Measurements from ENCODE around the gene RPL13A. TPM values are rescaled to one million over a fixed set of nuclear protein-coding genes. Genes with fewer than 3 reads are reported as not detected.

Gene RPL13A
- total RNA-seq, 4 donors from 2014 or later: 2,613 to 5,154 (median 4,451) TPM

GRCh38 chr19:49524812-49525455 lies 37.5 kb downstream of the RPL13A start:
- H3K27me3 ChIP-seq: no peaks in the 10 kb centered on the region
- DNase-seq (ENCODE audit: low spot score in 2 of 2): no peak
- peaks cover 16% of the 10 kb centered on the region for H3K4me1 ChIP-seq
- H3K4me3 ChIP-seq: no peak overlapping the region
- no peaks in the 10 kb centered on the region for H3K9me3 ChIP-seq
- WGBS: 88% methylated on average over 20 of the region's 22 CpGs
- H3K36me3 ChIP-seq: peaks cover 22% of the 10 kb centered on the region
- no peak for TF ChIP-seq POLR2AphosphoS5 (IDR thresholded peaks at IDR 0.05)
- no peak for TF ChIP-seq CTCF (IDR thresholded peaks at IDR 0.05)
- no peak for TF ChIP-seq EP300 (IDR thresholded peaks at IDR 0.05)
- TF ChIP-seq POLR2A (IDR thresholded peaks at IDR 0.05): no peak
- H3K27ac ChIP-seq: no peak overlapping the region

- Histone ChIP-seq H3K4me3 (peak overlapping the region; percentile 49), H3K36me3 (peaks cover 11% of the 10 kb centered on the region), H3K4me1 (peaks cover 20% of the 10 kb centered on the region), H3K9me3 (no peaks in the 10 kb centered on the region), H3K27ac (peak overlapping the region; percentile 77), H3K27me3 (no peaks in the 10 kb centered on the region)
- 58% methylated on average over 25 of the region's 25 CpGs for WGBS
- DNase-seq (ENCODE audit: low spot score in 2 of 2): peak in 1 of 2 donors; percentile 80
- TF ChIP-seq POLR2AphosphoS5 (IDR thresholded peaks at IDR 0.05) (no peak), EP300 (IDR thresholded peaks at IDR 0.05) (no peak), CTCF (IDR thresholded peaks at IDR 0.05) (no peak), POLR2A (IDR thresholded peaks at IDR 0.05) (no peak)
These were observed 40.9 kb downstream of the RPL13A start for GRCh38 chr19:49528211-49528771.

- Histone ChIP-seq H3K27me3 (no peaks in the 10 kb centered on the region), H3K27ac (no peak overlapping the region), H3K9me3 (no peaks in the 10 kb centered on the region), H3K36me3 (no peaks in the 10 kb centered on the region), H3K4me1 (peaks cover 31% of the 10 kb centered on the region), H3K4me3 (no peak overlapping the region)
- TF ChIP-seq CTCF (IDR thresholded peaks at IDR 0.05) (no peak), EP300 (IDR thresholded peaks at IDR 0.05) (no peak), POLR2AphosphoS5 (IDR thresholded peaks at IDR 0.05) (no peak), POLR2A (IDR thresholded peaks at IDR 0.05) (no peak)
- 93% methylated on average over 7 of the region's 7 CpGs for WGBS
- DNase-seq (ENCODE audit: low spot score in 2 of 2): no peak
These were observed 43.3 kb downstream of the RPL13A start for GRCh38 chr19:49530708-49531107.

GRCh38 chr19:49533551-49534488 lies 46.4 kb downstream of the RPL13A start:
- no peak for TF ChIP-seq POLR2AphosphoS5 (IDR thresholded peaks at IDR 0.05)
- TF ChIP-seq POLR2A (IDR thresholded peaks at IDR 0.05): no peak
- TF ChIP-seq EP300 (IDR thresholded peaks at IDR 0.05): no peak
- TF ChIP-seq CTCF (IDR thresholded peaks at IDR 0.05): no peak
- Histone ChIP-seq H3K9me3 (no peaks in the 10 kb centered on the region), H3K4me3 (peak overlapping the region; percentile 55), H3K36me3 (peaks cover 7% of the 10 kb centered on the region), H3K27ac (no peak overlapping the region), H3K27me3 (no peaks in the 10 kb centered on the region), H3K4me1 (peaks cover 15% of the 10 kb centered on the region)
- WGBS: 11% methylated on average over 15 of the region's 87 CpGs
- DNase-seq (ENCODE audit: low spot score in 2 of 2): peak; percentile 88 to 90

Data from suprapubic skin (tissue), 4 donors.